Neuronal stem cell (in vitro differentiated cells): ENCODE data around the gene RBBP8NL.

Experiments used
- DNase-seq: peaks from one replicate; pipeline ENCODE4 v3.0.0-alpha.2; 2013; ENCODE audit warnings: low spot score
- H2AFZ ChIP-seq: one replicate; pipeline ENCODE4 v1.6.1; 2013; ENCODE audit warnings: mild to moderate bottlenecking, low read length, inconsistent platforms
- H2AK5ac ChIP-seq: 2 replicates; pipeline ENCODE4 v1.6.1; 2013; ENCODE audit warnings: low read depth, mild to moderate bottlenecking, inconsistent platforms, low read length, moderate library complexity, mixed read lengths
- H2BK120ac ChIP-seq: 2 replicates; pipeline ENCODE4 v1.6.1; 2013; ENCODE audit warnings: low read depth, mild to moderate bottlenecking, inconsistent platforms, low read length, moderate library complexity, mixed read lengths
- H2BK12ac ChIP-seq: one replicate; pipeline ENCODE4 v1.6.1; 2013; ENCODE audit warnings: low read length, inconsistent platforms
- H2BK15ac ChIP-seq: 2 replicates; pipeline ENCODE4 v1.6.1; 2013; ENCODE audit warnings: mild to moderate bottlenecking, low read length, inconsistent platforms, mixed read lengths
- H2BK5ac ChIP-seq: one replicate; pipeline ENCODE4 v1.6.1; 2013; ENCODE audit warnings: inconsistent platforms, mild to moderate bottlenecking, low read length, moderate library complexity
- H3K14ac ChIP-seq: one replicate; pipeline ENCODE4 v1.6.1; 2013; ENCODE audit warnings: low read length, inconsistent platforms
- H3K18ac ChIP-seq: 2 replicates; pipeline ENCODE4 v1.6.1; 2013; ENCODE audit warnings: low read length, inconsistent platforms
- H3K23ac ChIP-seq: 2 replicates; pipeline ENCODE4 v1.6.1; 2013; ENCODE audit warnings: low read depth, mild to moderate bottlenecking, mixed read lengths, low read length, inconsistent platforms; ENCODE audit not compliant: poor library complexity
- H3K27ac ChIP-seq: replicated peaks from 3 replicates; pipeline ENCODE4 v1.5.1; 2013; ENCODE audit warnings: low read length, inconsistent platforms
- H3K27me3 ChIP-seq, 3 experiments: 2 replicates each; pipeline ENCODE4 v1.6.1; 2013; ENCODE audit warnings: low read length in 3 of 3, mild to moderate bottlenecking in 2 of 3, inconsistent platforms in 1 of 3, low read depth in 1 of 3, mixed read lengths in 1 of 3, moderate library complexity in 1 of 3; ENCODE audit not compliant: control insufficient read depth in 3 of 3, insufficient read depth in 3 of 3
- H3K36me3 ChIP-seq, 2 donors: replicated peaks in 1 of 2; 2 replicates each; pipeline ENCODE4 v1.6.1; 2013; ENCODE audit warnings: low read length in 2 of 2; ENCODE audit not compliant: control insufficient read depth in 2 of 2, insufficient read depth in 2 of 2
- H3K4ac ChIP-seq: 2 replicates; pipeline ENCODE4 v1.6.1; 2013; ENCODE audit warnings: inconsistent platforms, mild to moderate bottlenecking, low read length, moderate library complexity
- H3K4me1 ChIP-seq, 2 donors: 1 replicate in 1 of 2; 2 replicates in 1 of 2; pipeline ENCODE4 v1.6.1; 2013; ENCODE audit warnings: low read length in 2 of 2, low read depth in 1 of 2; ENCODE audit not compliant: control insufficient read depth in 2 of 2, insufficient read depth in 1 of 2
- H3K4me2 ChIP-seq: one replicate; pipeline ENCODE4 v1.6.1; 2013; ENCODE audit warnings: mild to moderate bottlenecking, low read length, inconsistent platforms; ENCODE audit not compliant: insufficient read depth, poor library complexity, severe bottlenecking
- H3K4me3 ChIP-seq, 2 donors: 2 replicates each; pipeline ENCODE4 v1.5.1; 2013; ENCODE audit warnings: low read length in 2 of 2, mild to moderate bottlenecking in 2 of 2, inconsistent platforms in 1 of 2, moderate library complexity in 1 of 2
- H3K79me1 ChIP-seq: one replicate; pipeline ENCODE4 v1.6.1; 2013; ENCODE audit warnings: low read depth, mild to moderate bottlenecking, inconsistent platforms, low read length, moderate library complexity
- H3K9ac ChIP-seq: one replicate; pipeline ENCODE4 v1.6.1; 2013; ENCODE audit warnings: mild to moderate bottlenecking, low read depth, low read length, inconsistent platforms; ENCODE audit not compliant: poor library complexity
- H3K9me3 ChIP-seq, 2 donors: replicated peaks in 1 of 2; 2 replicates each; pipeline versions ENCODE3 to v1.6.1; 2013; ENCODE audit warnings: low read length in 2 of 2, mild to moderate bottlenecking in 2 of 2, inconsistent platforms in 1 of 2, low read depth in 1 of 2, mixed read lengths in 1 of 2, moderate library complexity in 1 of 2; ENCODE audit not compliant: control insufficient read depth in 2 of 2, insufficient read depth in 1 of 2
- H4K8ac ChIP-seq: one replicate; pipeline ENCODE4 v1.6.1; 2013; ENCODE audit warnings: low read depth, mild to moderate bottlenecking, inconsistent platforms, low read length, moderate library complexity
- H4K91ac ChIP-seq: one replicate; pipeline ENCODE4 v1.6.1; 2013; ENCODE audit warnings: low read length, low read depth, mild to moderate bottlenecking, inconsistent platforms; ENCODE audit not compliant: poor library complexity
- WGBS, 2 donors: extraction: QIAGEN DNeasy Blood & Tissue Kit; methylation state at CpG; one replicate each; pipeline ENCODE4 v1.1.7; 2013; ENCODE audit warnings: missing lambda C conversion rate in 2 of 2, mixed read lengths in 1 of 2; ENCODE audit not compliant: insufficient read length in 2 of 2, insufficient replicate concordance in 1 of 2; ENCODE audit errors: extremely low coverage in 2 of 2; 5-methylcytosine and 5-hydroxymethylcytosine counted together

The RBBP8NL gene

GRCh38 chr20:62405981-62406513, 21.3 kb downstream of the RBBP8NL start:
- peaks cover 9 to 20% of the 10 kb centered on the region in 2 donors for H3K4me1 ChIP-seq

GRCh38 chr20:62405108-62405980, 22.0 kb downstream of the RBBP8NL start:
- Histone ChIP-seq H3K18ac (no peak overlapping the region), H2BK120ac (peak overlapping the region; percentile 96), H2BK15ac (no peak overlapping the region), H2BK5ac (peak overlapping the region; percentile 87), H3K9ac (peak overlapping the region; percentile 95), H3K9me3 (no peaks in the 10 kb centered on the region), H3K36me3 (peaks cover 5 to 7% of the 10 kb centered on the region in 2 donors), H3K4me3 (peak overlapping the region in 1 of 2 donors; percentile 90), H2AK5ac (peak overlapping the region; percentile 96), H3K23ac (peak overlapping the region; percentile 45), H3K4ac (no peak overlapping the region), H4K91ac (no peak overlapping the region), H3K27me3 (peaks cover 0 to 28% (median 4%) of the 10 kb centered on the region in 3 experiments), H3K4me1 (peaks cover 9 to 19% of the 10 kb centered on the region in 2 donors), H2AFZ (no peak overlapping the region), H3K14ac (no peak overlapping the region), H2BK12ac (no peak overlapping the region), H4K8ac (peak overlapping the region; percentile 30), H3K79me1 (peaks cover 17% of the 10 kb centered on the region), H3K27ac (no peak overlapping the region), H3K4me2 (no peak overlapping the region)
- no CpG with 5 or more reads among the region's 23 CpGs for WGBS, 2 donors
- no peak for DNase-seq

More at GRCh38 chr20:62405981-62406513, 21.3 kb downstream of the RBBP8NL start:
- no peak overlapping the region for H4K91ac ChIP-seq
- peaks cover 17% of the 10 kb centered on the region for H3K79me1 ChIP-seq
- H3K9ac ChIP-seq: peak overlapping the region; percentile 95
- no peaks in the 10 kb centered on the region for H3K9me3 ChIP-seq
- peaks cover 0 to 35% (median 4%) of the 10 kb centered on the region in 3 experiments for H3K27me3 ChIP-seq
- no peak overlapping the region for H2BK15ac ChIP-seq
- H2BK12ac ChIP-seq: no peak overlapping the region
- peak overlapping the region in 1 of 2 donors; percentile 90 for H3K4me3 ChIP-seq
- no peak overlapping the region for H3K4ac ChIP-seq
- peak overlapping the region; percentile 93 for H3K4me2 ChIP-seq
- no peak overlapping the region for H4K8ac ChIP-seq
- H2BK5ac ChIP-seq: peak overlapping the region; percentile 42
- WGBS, 2 donors: no CpG with 5 or more reads among the region's 10 CpGs
- peak overlapping the region; percentile 38 for H3K18ac ChIP-seq
- DNase-seq: no peak
- no peak overlapping the region for H2AFZ ChIP-seq
- H3K23ac ChIP-seq: peak overlapping the region; percentile 45
- peaks cover 3 to 7% of the 10 kb centered on the region in 2 donors for H3K36me3 ChIP-seq
- H3K14ac ChIP-seq: peak overlapping the region; percentile 38
- peak overlapping the region; percentile 96 for H2BK120ac ChIP-seq
- peak overlapping the region; percentile 96 for H2AK5ac ChIP-seq
- H3K27ac ChIP-seq: no peak overlapping the region

DNA sequence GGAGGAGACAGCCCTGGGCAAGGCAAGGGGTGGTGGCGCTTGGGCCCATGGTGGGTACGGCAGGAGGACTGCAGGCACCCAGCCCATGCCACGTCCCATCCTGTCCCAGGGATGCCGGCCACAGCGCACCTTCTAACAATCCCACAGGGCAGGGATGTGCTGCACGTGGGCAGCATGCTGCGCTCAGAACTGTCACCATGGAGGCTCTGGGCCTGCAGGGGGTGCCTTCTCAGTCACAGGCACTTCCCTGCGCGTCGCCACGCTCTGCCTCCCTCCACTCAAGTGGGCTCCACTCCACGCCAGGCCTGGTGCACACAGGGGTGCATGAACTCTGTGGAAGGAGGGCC, 22.6 kb downstream of the RBBP8NL start:
- Histone ChIP-seq H2AK5ac (peak overlapping the region; percentile 28), H3K4me3 (no peak overlapping the region), H2BK12ac (peak overlapping the region; percentile 31), H3K9ac (peak overlapping the region; percentile 7), H2BK15ac (peak overlapping the region; percentile 19), H3K23ac (peak overlapping the region; percentile 8), H3K4me2 (no peak overlapping the region), H3K9me3 (no peaks in the 10 kb centered on the region), H3K4ac (no peak overlapping the region), H4K8ac (no peak overlapping the region), H4K91ac (no peak overlapping the region), H3K36me3 (peaks cover 5 to 7% of the 10 kb centered on the region in 2 donors), H3K27me3 (peaks cover 0 to 22% (median 4%) of the 10 kb centered on the region in 3 experiments), H2AFZ (no peak overlapping the region), H3K4me1 (peaks cover 9 to 16% of the 10 kb centered on the region in 2 donors), H2BK5ac (peak overlapping the region; percentile 87), H3K18ac (no peak overlapping the region), H3K79me1 (peaks cover 21% of the 10 kb centered on the region), H2BK120ac (peak overlapping the region; percentile 4), H3K14ac (no peak overlapping the region), H3K27ac (no peak overlapping the region)
- DNase-seq: no peak
- no CpG with 5 or more reads among the region's 12 CpGs for WGBS, 2 donors

- Histone ChIP-seq H3K79me1 (peaks cover 21% of the 10 kb centered on the region), H2BK120ac (peak overlapping the region; percentile 4), H4K8ac (no peak overlapping the region), H3K18ac (peak overlapping the region; percentile 64), H3K23ac (peak overlapping the region; percentile 8), H2AFZ (no peak overlapping the region), H3K4me1 (peaks cover 9 to 16% of the 10 kb centered on the region in 2 donors), H3K9ac (no peak overlapping the region), H3K27ac (no peak overlapping the region), H2AK5ac (no peak overlapping the region), H2BK15ac (peak overlapping the region; percentile 19), H4K91ac (no peak overlapping the region), H3K36me3 (peaks cover 5 to 7% of the 10 kb centered on the region in 2 donors), H3K14ac (no peak overlapping the region), H3K4ac (no peak overlapping the region), H3K9me3 (no peaks in the 10 kb centered on the region), H2BK5ac (peak overlapping the region; percentile 87), H3K4me3 (no peak overlapping the region), H2BK12ac (peak overlapping the region; percentile 31), H3K4me2 (no peak overlapping the region), H3K27me3 (peaks cover 0 to 17% (median 0%) of the 10 kb centered on the region in 3 experiments)
- no peak for DNase-seq
- no CpG with 5 or more reads among the region's 9 CpGs for WGBS, 2 donors
Observed at GRCh38 chr20:62404112-62404665, 23.1 kb downstream of the RBBP8NL start.
